Hematopoietic multipotent progenitor cell (in vitro differentiated cells): Measurements from ENCODE around the gene FCRL6. TPM values are rescaled to one million over a fixed set of nuclear protein-coding genes. Genes with fewer than 3 reads are reported as not detected.

Experiments
- DNase-seq, 3 donors: peaks; one replicate each; pipeline ENCODE4 v3.0.0-alpha.2; 2011 to 2015; ENCODE audit warnings: low read depth in 2 of 3, low spot score in 2 of 3
- total RNA-seq: library from RNA; depleted of rRNA; stranded (reverse); fragments of >200 nt; gene quantifications from one replicate; pipeline ENCODE4 v1.2.3, GENCODE V29; 2012

Gene FCRL6
- total RNA-seq, 1 donor: under 0.01 TPM

DNA sequence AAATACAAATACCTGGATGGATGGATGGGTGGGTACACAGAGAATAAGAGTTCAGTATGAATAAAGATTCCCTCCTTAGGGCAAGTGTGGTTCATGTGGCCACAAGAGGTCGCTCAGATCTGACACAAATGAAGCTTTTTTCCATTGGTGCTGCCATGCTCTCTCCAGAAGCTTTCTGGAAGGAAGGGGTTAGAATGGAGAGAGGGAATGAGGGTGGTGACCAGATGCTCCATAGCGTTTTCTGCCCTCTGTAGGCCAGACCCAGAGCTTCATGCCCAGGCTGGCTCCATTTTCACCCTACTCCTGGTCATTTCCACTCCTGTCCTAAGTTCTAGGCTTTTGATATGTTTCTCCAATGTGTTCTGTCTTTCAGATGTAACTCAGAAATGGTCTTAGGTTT, 3.3 kb upstream of the FCRL6 start:
- DNase-seq: peak in 2 of 3 donors; percentile 62 to 77

- no peak for DNase-seq
These were observed 2.6 kb upstream of the FCRL6 start for GRCh38 chr1:159799446-159799985.

GRCh38 chr1:159800177-159800930, 1.8 kb upstream of the FCRL6 start:
- peak in 1 of 3 donors; percentile 66 for DNase-seq

GRCh38 chr1:159803956-159804689, 2.0 kb downstream of the FCRL6 start:
- DNase-seq: peak in 1 of 3 donors; percentile 60

- no peak for DNase-seq
These were observed 2.8 kb downstream of the FCRL6 start for GRCh38 chr1:159804924-159805323.

DNA sequence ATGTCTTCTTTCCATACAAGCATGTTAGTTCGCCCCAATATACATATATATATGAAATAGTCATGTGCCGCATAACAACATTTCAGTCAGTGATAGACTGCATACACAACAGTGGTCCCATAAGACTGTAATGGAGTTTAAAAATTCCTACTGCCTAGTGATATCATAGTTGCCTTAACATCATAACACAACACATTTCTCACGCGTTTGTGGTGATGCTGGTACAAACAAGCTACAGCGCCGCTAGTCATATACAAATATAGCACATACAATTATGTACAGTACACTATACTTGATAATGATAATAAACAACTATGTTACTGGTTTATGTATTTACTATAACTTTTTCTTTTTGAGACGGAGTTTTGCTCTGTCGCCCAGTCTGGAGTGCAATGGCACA, 13.8 kb downstream of the FCRL6 start:
- no peak for DNase-seq

GRCh38 chr1:159817276-159818041, 15.3 kb downstream of the FCRL6 start:
- no peak for DNase-seq

DNA sequence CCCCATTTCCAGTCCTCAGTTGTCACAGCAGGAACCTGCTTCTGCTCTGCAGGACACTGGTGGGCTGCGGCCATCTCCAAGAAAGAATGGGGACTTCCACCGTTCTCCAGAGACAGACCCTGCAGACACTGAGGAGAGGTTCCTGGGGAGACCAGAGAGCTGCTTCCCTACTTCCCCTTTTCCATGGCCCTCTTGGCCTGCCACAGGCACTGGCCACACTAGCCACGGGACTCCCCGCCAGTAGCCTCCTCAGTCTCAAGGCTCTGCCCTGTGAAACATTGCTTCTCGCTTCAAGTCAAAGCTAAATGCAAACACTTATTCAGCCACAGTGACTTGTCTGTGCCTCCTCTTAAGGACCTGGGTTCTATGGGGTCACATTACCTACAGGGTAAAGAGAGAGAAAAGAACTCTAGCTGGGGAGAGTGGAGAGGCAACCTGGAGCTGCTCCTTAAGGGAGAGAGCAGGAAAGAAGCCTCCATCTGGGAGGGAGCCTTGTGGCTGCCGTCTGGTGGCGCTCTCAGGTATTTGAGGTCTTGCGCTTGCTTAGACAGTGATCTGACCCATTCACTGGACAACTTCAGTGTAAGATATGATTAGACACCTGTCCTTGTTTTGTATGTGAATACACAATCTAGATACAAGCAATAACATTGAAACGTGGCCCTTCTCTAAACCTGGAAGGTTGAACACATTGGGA, 19.2 kb downstream of the FCRL6 start:
- DNase-seq: no peak

DNA sequence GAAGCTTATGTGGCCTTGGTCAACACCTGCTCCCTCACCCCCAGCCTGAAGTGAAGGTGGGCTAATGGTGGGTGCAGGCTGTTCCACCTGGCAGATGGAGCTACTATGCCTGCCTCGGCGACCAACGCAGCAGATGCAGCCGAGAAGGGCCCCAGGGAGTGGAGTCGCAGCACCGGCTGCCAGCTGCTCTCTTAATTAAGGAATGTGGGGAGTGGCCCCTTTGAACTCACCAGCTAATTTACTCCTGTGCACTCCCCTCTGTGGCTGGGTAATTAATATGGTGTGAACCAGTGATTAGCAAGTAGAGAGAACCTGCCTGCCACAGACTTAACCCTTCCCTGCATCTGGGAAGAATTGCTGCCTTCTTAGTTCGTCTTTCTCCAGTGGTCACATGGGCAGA, 21.2 kb downstream of the FCRL6 start:
- DNase-seq: no peak

GRCh38 chr1:159825564-159825963, 23.4 kb downstream of the FCRL6 start:
- DNase-seq: no peak

DNA sequence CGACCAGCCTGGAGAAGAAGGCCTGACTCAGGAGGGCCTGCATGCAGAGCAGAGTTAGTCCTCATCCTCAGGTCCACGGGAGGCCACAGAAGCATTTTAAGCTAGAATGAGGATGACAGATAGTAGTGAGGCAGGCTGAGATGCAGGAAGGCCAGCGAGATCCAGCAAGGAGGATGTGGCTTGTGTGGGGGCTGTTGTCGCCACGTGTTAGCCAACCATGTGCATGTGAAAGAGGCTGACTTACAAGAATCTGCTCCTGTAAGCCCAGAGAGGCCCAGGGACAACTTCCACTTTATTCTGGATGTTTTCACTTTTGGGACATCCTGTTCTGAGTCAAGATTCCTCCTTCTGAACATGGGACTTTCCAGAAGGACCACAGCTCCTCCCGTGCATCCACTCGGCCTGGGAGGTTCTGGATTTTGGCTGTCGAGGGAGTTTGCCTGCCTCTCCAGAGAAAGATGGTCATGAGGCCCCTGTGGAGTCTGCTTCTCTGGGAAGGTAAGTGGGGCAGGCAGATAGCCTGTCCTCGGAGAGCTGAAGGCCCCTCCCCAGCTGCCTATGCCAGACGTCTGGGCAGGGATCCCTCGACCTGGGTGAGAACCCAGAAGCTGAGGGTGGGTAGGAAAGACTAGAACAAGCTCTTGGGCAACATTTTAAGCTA, 24.4 kb downstream of the FCRL6 start, which contains the start of gene SLAMF8:
TSS of gene SLAMF8 (plus strand) at position 433 of the 661 bp plus-strand sequence. CDS start at position 459, 26 bp downstream.
- peak in 2 of 3 donors; percentile 15 to 52 for DNase-seq

- no peak for DNase-seq
These were observed 24.9 kb downstream of the FCRL6 start for GRCh38 chr1:159827102-159827490.

- no peak for DNase-seq
These were observed 25.4 kb downstream of the FCRL6 start for GRCh38 chr1:159827549-159827948.

DNA sequence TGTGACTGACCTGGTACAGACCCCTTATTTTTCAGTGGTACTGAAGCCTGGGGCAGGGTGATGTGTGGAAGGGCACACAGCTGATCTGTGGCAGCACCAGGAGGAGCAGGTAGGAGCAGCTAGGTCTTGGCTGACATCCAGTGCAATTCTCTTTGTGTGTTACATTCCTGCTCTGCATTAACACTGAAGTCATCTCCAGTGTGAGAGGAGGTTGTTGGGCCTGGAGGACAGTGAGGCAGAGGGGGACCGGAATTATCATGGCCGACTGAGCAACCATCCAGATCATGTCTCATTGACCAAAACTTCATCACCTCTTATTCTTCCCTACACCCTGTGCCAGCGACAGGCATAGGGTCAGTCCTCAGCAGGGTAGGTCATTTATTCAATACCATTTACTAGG, 26.0 kb downstream of the FCRL6 start:
- no peak for DNase-seq

DNA sequence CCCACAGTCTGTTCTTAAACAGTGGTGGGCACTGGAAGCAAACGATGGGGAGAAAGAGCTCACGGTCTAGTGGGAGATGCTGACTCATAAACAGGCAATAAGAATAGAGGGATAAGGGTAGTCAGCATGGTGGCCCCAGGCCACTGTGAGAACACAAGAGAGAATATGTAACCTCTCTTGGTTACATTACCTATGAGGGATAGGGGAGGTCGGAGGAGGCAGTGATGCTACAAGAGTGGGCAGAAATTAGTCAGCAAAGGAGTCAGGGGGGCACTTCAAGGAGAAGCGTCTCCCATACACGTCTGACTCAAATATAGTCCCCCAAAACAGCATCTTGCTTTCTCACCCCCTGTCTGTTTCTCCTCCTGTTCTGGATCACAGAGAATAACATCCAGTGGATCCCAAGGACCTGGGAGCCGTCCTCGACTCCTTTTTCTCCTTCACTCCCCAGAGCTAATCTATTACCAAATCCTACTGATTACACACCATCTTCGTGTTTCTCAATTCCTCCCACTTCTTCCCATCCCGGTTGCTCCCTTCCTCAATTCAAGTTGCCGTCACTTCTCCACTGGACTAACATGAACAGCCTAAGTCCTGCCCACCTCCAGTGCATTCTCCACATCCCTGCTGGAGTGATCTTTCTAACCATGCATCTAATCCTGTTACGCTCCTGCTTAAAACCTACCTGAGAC, 26.6 kb downstream of the FCRL6 start:
- DNase-seq: no peak

GRCh38 chr1:159829273-159829634, 27.1 kb downstream of the FCRL6 start:
- peak in 2 of 3 donors; percentile 56 to 73 for DNase-seq

DNA sequence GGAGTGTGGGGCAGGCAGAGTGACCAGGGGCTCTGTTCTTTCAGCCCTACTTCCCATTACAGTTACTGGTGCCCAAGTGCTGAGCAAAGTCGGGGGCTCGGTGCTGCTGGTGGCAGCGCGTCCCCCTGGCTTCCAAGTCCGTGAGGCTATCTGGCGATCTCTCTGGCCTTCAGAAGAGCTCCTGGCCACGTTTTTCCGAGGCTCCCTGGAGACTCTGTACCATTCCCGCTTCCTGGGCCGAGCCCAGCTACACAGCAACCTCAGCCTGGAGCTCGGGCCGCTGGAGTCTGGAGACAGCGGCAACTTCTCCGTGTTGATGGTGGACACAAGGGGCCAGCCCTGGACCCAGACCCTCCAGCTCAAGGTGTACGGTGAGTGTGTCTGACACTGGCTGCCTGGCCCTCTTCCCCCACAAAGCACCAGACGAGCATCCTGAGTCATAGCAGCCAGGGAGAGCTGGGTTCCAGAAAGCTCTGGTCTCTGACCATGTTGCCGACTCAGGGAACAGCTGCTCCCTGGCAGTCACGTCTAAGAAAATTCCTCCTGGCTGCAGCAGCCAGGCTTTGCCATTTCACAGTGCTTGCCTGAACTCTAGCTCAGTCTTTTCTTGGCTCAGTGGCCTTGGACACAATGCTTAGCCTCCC, 27.8 kb downstream of the FCRL6 start:
- no peak for DNase-seq

GRCh38 chr1:159830722-159831121, 28.6 kb downstream of the FCRL6 start:
- no peak for DNase-seq
